ENCODE data around the gene NECAP2.
"Not testable (repeated sequence)": the region's sequence is repeated elsewhere in the genome, so short reads cannot be mapped to it uniquely, and the experiment has no call there.

The NECAP2 gene

DNA sequence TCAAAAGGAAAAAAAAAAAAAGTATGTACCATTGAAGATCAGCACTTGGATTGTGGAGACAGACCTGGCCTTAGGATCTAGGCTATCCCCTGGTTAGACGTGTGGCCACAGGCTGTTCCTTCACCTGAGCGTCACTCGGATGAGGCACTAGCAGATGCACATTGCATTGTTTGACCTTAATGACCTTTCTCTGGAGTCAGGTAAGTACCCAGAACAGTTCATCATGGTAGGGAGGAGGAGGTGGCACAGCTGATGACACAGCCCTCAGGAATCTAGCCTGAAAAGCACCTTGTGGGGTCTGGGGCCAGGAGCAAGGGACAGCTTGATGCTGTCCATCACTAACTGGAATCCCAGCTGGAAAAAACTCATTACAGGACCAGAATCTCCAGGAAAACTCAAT lies 21.2 kb downstream of the NECAP2 start:
- no peak for DNase-seq

- no peak for DNase-seq
These were observed 22.3 kb downstream of the NECAP2 start for GRCh38 chr1:16462773-16463330.

- no peak for DNase-seq
These were observed 24.5 kb downstream of the NECAP2 start for GRCh38 chr1:16464917-16465625.

- DNase-seq, result no peak
These were observed 28.0 kb downstream of the NECAP2 start for GRCh38 chr1:16468558-16468957.

- DNase-seq, result no peak
These were observed 33.8 kb downstream of the NECAP2 start for GRCh38 chr1:16474166-16474800.

GRCh38 chr1:16474891-16475290 lies 34.4 kb downstream of the NECAP2 start:
- DNase-seq, result not testable (repeated sequence)

DNA sequence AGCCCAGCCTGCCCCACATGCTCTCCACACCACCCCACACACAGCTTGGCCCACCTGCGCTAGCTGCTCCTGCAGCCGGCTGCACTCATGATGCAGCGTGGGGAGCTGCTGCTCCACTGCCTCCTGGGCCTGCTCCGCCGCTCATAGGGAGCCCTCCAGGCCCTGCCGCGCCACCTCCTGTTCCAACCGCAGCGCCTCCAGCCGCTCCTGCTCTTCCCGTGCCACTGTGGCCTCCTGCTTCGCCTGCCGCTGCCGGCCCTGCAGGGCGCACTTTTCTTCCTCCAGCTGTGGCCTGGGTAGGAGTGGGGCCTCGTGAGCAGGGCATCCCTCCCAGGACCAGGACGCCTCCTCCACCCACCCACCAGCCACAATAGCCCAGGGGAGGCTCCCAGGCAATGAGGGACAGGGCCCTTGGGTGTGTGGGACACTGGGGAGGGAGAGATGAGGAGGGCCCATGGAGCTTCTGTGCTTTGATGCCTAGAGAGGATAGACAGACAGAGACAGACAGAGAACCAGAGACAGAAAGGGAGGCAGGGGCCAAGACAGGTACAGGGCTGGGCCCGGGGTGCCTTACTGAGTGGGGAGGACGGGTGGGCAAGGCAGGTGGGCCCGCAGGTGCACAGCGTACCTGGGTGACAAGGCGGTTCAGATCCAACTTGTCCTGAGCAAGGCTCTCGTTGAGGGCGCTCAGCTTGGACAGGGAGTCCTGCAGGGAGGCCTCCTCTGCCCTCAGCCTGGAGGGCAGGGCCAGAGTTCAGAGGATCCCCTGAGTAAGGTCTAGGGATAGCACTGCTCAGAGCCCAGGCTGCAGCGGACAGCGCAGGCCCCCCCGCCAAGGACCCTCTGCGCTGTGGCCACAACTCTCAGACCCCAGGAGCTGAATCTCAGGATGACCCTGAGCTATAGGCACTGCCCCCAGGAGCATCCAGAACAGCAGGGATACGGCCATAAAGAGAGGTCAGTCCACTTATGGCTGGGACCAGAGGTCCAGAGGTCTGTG lies 35.5 kb downstream of the NECAP2 start:
- DNase-seq, result not testable (repeated sequence)

- DNase-seq, result no peak
These were observed 37.6 kb downstream of the NECAP2 start for GRCh38 chr1:16478091-16478490.

DNA sequence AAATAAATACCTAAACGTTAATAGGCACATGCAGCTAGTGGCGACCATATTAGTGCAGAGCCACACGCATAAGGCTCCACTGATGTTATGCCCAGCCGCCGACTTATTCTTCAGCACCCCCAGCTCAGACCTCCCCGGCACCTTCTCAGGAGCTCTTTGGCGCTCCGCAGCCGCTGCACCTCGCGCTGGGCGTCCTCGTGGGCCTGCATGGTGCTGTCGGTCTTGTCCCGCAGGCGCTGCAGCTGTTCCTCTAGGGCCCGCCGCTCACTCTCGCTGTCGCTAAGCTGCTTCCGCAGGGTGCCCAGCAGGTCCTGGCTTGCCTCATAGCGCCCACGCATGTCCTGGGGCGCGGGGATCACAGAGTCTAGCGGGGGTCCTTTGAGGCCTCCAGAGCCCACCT lies 42.6 kb downstream of the NECAP2 start:
- DNase-seq, result not testable (repeated sequence)

DNA sequence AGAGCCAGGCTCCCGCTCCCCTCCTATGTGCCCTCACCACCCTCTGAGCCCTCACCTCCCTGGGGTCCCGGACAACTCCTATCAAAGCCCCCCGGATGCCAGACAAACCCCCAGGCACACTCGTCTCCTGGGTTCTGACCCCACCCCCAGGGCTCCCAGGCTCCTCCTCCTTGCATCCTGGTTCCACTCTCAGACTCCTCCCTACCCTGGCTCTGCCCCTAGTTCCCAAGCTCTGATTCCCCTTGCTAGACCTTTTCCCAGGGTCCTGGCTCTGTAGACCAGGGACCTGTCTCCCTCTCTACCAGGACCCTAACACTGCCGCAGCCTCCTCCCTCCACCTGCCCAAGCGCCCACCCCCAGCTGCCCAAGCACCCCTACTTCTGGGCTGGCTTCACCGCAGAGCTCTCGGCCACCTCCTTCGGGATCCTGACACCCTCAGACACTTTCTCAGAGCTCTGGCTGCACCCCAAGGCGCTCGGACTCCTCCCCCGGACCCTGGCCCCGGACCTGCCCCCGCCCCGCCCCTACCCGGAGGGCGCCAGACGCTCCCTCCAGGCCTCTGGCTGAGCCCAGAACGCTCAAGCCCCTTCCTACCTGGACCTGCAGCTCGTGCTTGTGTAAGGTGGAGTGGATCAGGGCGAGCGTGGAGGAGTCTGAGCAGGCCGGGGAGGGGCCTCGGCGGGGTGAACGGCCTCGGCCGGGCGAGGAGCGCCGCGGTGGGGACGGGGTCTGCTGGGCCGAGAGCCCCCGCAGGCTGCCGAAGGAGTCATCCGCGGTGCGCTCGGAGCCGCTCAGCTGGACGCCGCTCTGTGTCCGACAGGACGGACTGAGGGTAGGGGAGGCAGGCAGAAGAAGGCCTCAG lies 43.3 kb downstream of the NECAP2 start:
- DNase-seq, result not testable (repeated sequence)

DNA sequence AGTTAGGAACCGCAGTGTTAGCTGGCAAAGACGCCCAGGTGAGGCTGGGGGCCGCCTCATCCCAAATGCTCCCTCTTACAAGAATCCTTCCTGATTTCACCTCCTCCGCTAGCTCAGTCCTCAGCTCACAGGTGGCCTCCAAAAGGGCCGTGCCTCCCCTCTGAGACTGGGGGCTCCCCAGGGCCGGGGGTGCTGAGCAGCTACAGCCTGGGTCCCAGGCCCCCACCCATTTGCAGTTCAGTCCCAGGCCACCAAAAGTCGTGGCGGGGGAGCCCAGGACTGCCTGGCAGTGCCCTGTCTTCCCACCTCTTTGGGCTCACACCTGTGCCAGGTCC lies 43.9 kb downstream of the NECAP2 start:
- DNase-seq, result no peak

GRCh38 chr1:16484931-16485330 lies 44.4 kb downstream of the NECAP2 start:
- DNase-seq, result no peak

- not testable (repeated sequence) for DNase-seq
These were observed 45.8 kb downstream of the NECAP2 start for GRCh38 chr1:16486316-16486715.

- DNase-seq, result not testable (repeated sequence)
These were observed 46.5 kb downstream of the NECAP2 start for GRCh38 chr1:16487011-16487410.

DNA sequence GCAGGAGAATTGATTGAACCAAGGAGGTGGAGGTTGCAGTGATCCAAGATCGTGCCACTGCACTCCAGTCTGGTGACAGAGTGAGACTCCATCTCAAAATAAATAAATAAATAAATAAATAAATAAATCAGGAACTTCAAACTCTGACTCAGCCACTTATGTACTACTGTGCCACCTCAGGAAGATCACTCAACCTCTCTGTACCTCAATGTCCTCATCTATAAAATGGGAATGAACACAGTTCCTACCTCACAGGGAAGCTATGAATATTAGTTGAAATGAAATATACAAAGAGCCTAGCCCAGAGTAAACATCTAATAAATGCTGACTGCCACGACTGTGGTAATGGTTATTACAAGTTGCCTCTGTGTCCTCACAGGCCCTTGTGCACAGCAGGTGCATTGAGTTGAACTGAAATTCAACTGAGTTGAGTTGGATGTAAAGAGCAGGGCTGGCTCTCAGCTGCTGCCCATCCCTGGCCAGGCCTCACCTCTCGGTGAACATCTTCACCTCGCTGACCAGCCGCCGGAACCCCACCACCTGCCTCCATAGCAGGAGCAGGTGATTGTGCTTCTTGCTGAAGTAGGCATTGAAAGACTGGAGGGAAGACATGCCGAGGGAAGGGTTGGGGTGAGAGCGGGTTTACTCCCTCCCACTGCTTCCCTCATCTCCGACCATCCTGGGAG lies 48.8 kb downstream of the NECAP2 start:
- DNase-seq, result not testable (repeated sequence)

DNA sequence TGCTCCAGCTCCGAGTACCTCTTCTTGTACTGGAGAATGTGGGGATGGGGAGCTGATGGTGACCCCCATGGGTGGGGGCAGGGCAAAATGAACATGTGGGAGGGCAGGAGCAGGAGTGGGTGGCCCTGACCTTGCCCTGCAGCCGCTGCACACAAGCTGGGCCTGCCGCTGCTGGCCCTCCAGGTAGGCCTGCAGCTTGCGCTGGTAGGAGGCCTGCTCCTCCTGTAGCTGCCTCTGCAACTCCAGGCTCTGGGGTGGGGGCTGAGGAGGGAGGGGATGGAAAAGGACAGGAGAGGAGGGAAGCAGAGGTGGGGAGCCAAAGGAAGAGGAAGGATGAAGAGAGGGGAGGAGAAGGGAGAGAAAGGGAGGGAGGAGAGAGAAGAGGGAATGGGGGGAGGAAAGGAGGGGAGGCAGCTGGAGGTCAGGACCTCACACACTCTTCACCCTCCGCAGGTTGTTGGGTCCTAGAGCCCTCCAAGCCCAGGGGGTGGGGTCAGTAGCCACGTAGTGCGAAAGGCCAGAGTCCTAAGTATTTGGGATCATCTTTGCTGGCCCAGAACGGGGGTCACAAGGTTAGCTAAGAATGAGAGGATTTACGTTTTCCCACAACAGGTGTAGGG lies 50.6 kb downstream of the NECAP2 start:
- DNase-seq, result no peak

DNA sequence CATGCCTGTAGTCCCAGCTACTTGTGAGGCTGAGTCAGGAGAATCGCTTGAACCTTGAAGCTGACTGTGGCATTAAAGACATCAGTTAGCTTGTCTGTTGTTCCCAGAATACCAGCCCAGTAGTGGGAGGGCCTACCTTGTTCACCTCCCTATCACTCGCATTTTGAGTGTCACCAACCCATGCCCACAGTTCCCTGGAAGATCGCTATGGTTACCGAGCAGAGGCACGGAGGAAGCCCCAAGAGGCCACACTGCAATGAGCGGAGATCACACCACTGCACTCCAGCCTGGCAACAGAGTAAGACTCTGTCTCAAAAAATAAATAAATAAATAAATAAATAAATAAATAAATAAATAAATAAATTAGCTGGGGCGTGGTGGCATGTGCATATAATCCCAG lies 52.4 kb downstream of the NECAP2 start:
- DNase-seq, result peak in 1 of 5 donors; percentile 47

DNA sequence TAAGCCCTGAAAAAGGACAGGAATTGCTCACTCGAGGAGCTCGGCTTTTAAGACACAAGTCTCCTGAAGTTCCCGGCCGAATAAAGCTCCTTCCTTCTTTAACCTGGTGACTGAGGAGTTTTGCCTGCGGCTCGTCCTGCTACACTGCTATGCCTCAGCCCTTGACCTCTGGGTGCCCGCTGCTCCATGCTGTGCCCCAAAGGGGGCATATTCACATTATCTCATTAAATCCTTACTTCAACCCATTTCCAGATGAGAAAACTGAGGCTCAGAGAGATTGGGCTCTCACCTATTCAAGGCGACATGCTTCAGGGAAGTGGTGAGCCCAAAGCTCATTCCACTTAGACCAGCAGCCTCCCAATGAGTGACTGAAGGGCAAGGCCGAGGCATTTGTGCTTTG lies 53.2 kb downstream of the NECAP2 start:
- DNase-seq, result not testable (repeated sequence)

GRCh38 chr1:16497474-16497904 lies 57.0 kb downstream of the NECAP2 start:
- not testable (repeated sequence) for DNase-seq

- DNase-seq, result not testable (repeated sequence)
These were observed 57.5 kb downstream of the NECAP2 start for GRCh38 chr1:16498047-16498446.

Measured in T-helper 1 cell (primary cell).